GM20000 (cell line): ENCODE data around the gene GPR78.

Experiments used
- DNase-seq: peaks from one replicate; pipeline ENCODE4 v3.0.0; 2012; ENCODE audit warnings: low spot score
- TF ChIP-seq, protein P1 (sequence below): IDR thresholded peaks from 2 replicates; pipeline ENCODE4 v1.5.1; 2012; ENCODE audit warnings: mild to moderate bottlenecking, control low read depth; ENCODE audit errors: extremely low read depth, missing control alignments

The GPR78 gene

DNA sequence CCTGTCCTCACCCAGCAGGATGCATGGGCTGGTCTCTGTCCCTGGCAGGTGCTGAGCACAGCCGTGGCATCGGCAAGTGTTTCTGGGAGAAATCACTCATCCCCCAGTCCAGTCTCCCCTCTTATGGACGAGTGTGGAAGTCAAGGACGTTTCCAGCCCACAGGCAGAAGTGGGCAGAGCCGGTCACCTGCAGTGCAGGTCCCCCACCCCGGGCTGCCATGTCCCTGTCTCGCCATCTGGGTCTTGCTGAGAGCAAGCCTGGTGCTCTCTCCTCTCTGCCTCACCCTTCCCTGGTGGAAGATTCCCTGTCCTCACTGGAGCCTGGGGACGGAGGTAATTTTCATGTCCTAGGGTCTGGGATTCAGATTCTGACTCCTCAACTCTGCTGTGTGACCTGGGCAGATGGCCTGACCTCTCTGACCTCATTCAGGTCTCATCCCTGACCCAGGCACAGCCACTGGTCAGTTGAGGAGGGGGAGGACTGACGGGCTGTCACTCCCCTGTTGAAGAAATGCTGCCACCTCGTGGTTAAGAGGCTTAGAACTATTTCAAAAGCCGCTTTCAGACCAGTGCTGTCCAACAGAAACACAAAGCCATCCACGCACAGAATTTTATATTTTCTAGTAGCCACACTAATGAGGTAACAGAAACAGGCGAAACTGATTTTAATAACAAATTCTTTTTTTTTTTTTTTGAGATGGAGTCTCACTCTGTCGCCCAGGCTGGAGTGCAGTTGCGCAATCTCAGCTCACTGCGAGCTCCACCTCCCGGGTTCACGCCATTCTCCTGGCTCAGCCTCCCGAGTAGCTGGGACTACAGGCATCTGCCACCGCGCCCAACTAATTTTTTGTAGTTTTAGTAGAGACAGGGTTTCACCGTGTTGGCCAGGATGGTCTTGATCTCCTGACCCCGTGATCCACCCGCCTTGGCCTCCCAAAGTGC lies 14.2 kb downstream of the GPR78 start:
- peak; percentile 87 for DNase-seq
- TF ChIP-seq, protein P1, sequence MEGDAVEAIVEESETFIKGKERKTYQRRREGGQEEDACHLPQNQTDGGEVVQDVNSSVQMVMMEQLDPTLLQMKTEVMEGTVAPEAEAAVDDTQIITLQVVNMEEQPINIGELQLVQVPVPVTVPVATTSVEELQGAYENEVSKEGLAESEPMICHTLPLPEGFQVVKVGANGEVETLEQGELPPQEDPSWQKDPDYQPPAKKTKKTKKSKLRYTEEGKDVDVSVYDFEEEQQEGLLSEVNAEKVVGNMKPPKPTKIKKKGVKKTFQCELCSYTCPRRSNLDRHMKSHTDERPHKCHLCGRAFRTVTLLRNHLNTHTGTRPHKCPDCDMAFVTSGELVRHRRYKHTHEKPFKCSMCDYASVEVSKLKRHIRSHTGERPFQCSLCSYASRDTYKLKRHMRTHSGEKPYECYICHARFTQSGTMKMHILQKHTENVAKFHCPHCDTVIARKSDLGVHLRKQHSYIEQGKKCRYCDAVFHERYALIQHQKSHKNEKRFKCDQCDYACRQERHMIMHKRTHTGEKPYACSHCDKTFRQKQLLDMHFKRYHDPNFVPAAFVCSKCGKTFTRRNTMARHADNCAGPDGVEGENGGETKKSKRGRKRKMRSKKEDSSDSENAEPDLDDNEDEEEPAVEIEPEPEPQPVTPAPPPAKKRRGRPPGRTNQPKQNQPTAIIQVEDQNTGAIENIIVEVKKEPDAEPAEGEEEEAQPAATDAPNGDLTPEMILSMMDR, result peak; percentile 24

DNA sequence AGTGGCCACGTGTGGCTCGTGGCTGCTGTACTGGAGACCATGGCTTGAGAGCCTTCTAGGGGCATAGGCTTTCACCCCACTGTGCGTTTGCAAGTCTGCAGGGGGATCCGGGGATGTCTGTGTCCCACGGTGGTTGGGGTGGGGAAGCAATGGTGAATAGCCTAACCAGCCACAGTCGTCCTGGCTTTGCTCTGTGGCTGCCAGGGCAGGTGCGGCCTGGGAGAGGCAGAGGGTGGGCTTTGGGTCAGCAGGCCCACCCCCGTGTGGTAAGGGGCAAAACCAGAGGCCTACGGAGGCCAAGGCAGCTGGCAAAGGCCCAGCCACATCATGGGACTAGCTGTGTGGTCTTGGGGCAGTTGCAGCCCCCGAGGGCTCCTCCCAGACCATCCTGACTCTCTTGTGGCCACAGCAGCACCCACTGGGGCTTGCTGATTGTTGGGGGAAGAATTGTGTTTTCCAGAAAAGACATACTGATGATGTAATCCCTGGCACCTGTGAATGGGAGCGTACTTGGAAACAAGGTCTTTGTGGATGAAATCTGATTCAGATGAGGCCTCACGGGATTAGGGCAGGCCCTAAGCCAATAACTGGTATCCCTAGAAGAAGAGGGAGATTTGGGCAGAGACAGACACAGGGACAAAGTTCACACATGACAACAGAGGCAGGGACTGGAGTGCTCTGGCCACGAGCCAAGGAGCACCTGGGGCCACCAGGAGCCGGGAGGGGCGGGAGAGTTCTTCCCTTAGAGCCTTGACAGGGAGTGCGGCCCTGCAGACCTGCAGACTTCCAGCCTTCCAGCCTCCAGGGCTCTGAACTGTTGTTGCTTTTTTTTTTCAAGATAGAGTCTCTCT lies 15.3 kb downstream of the GPR78 start:
- DNase-seq, result no peak
- TF ChIP-seq, protein P1, result no peak

DNA sequence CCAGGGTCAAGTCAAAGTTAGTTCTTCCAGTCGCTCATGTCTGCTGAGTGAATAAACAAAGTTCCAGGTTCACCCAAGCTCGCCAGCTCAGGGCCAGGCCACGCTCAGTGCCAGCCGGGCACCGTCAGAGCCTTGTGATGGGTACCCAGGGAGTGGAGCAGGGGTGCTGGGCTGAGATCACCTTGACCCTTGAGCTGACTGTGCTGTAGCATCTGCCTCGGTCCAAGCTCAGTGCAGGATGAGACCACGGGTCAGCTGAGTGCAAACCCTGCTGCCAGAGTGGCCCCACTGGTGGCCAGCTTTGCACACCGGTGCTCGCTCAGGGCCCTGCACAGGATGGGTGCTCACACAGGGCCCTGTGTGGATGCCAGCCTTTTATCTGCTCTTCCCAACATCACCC lies 16.7 kb downstream of the GPR78 start:
- DNase-seq, result no peak
- TF ChIP-seq, protein P1, result no peak

DNA sequence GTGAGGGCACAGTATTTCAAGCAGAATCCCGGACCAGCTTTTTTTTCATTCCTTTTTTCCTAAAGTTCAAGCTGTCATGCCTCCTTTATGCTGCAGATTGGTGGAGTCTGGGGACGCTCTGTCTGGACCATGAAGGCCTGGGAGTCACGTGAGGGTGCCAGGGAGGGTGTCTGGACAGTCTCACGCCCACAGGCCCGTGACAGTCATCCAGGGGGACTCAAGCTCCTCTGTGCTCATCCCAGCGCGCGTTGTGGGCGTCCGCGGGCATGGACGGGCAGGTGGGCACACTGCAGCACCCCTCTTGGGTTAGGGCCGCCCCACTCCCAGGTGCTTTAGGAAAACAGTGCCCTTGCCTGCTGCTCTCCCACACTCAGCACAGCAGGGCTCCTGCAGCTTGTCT lies 17.1 kb downstream of the GPR78 start:
- DNase-seq, result no peak
- TF ChIP-seq, protein P1, result no peak

DNA sequence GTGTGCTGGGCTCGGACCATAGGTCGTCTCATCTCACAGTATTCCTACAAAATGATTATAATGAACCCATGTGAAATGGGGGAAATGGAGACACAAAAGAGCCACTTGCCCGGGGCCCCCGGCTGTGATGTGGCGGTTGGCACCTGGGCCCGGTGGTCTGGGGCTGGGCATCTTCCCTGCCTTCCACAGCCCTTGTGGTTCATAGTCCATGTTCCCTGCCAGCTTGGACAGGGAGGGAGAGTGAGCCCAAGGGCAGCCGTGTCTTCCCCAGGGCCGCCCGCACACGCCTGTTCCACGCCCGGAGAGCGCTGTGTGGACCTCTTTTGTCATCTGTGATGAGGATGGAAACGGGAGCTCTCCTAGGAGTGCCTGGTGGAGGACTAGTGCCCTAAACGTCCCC lies 17.6 kb downstream of the GPR78 start:
- TF ChIP-seq, protein P1, result no peak
- DNase-seq, result no peak

DNA sequence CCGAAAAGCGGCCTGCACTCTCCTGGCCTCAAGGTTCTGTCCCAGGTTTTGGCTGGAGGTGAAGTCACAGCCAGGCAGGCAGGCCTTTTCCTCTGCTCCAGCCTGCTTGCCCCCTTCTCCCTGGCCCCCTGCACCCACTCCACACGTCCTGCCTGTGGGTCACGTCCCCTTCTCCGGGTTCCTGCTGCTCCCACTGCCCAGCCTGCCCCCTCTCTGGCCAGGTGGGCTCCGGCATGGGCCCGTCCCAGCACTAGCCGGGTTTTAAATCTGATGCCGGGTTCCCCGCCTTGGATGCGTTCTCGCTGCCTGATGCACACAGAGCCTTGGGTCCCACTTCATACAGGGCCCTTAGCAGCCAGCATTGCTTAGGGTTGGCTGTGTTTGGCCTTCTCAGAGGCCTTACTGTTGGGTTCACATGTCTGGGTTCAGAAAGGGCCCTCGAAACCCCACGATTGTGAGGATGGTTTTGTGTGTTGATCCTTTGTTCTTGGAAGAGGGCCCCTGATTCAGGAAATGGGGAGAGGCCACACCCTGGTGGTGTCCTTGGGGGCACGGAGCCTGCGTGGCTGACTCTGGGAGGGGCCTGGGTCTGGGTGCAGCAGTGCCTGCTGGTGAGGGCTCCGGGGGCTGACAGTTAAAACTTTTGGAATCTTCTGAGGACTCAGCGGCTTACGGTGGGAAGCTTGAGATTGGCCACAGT lies 18.3 kb downstream of the GPR78 start:
- DNase-seq, result no peak
- TF ChIP-seq, protein P1, result no peak
